Activated T-cell treated with anti-CD3 and anti-CD28 coated beads for 24 hours (primary cell): ENCODE measurements around the gene ANKRD26.
"Not testable (repeated sequence)": the region's sequence is repeated elsewhere in the genome, so short reads cannot be mapped to it uniquely, and the experiment has no call there.

Experiments used
- DNase-seq: peaks from one replicate; pipeline ENCODE4 v3.0.0-alpha.2; 2020; ENCODE audit warnings: low read depth

ANKRD26 gene

GRCh38 chr10:27099916-27100812 is at the start of gene ANKRD26:
Gene ANKRD26, minus strand, starts transcription at chr10:27100494. Its CDS starts 168 bp downstream, at chr10:27100326.
- peak; percentile 95 for DNase-seq

- DNase-seq, result no peak
Measured at GRCh38 chr10:27147701-27148100, 47.4 kb upstream of the ANKRD26 start.

- DNase-seq, result no peak
Measured at GRCh38 chr10:27145937-27146336, 45.6 kb upstream of the ANKRD26 start.

- DNase-seq, result no peak
Measured at GRCh38 chr10:27143686-27144085, 43.4 kb upstream of the ANKRD26 start.

GRCh38 chr10:27138277-27138676 is 38.0 kb upstream of the ANKRD26 start:
- DNase-seq, result no peak

- DNase-seq, result no peak
Measured at GRCh38 chr10:27134371-27134770, 34.1 kb upstream of the ANKRD26 start.

GRCh38 chr10:27108165-27108564 is 7.9 kb upstream of the ANKRD26 start:
- no peak for DNase-seq

GRCh38 chr10:27104919-27105318 is 4.6 kb upstream of the ANKRD26 start:
- no peak for DNase-seq

- DNase-seq, result no peak
Measured at GRCh38 chr10:27100813-27101347, 586 bp upstream of the ANKRD26 start.

- no peak for DNase-seq
Measured at GRCh38 chr10:27099448-27099847, 846 bp downstream of the ANKRD26 start.

GRCh38 chr10:27088119-27089044 is 11.9 kb downstream of the ANKRD26 start:
- no peak for DNase-seq

- DNase-seq, result no peak
Measured at GRCh38 chr10:27072436-27073114, 27.7 kb downstream of the ANKRD26 start.

- DNase-seq, result no peak
Measured at GRCh38 chr10:27068217-27068891, 31.9 kb downstream of the ANKRD26 start.

- no peak for DNase-seq
Measured at GRCh38 chr10:27065084-27065483, 35.2 kb downstream of the ANKRD26 start.

GRCh38 chr10:27052656-27053055 is 47.6 kb downstream of the ANKRD26 start:
- no peak for DNase-seq

- DNase-seq, result not testable (repeated sequence)
Measured at GRCh38 chr10:27045247-27045646, 55.0 kb downstream of the ANKRD26 start.

GRCh38 chr10:27041196-27041595 is 59.1 kb downstream of the ANKRD26 start:
- no peak for DNase-seq

- DNase-seq, result no peak
Measured at GRCh38 chr10:27038168-27038567, 62.1 kb downstream of the ANKRD26 start.

GRCh38 chr10:27035163-27035562 is 65.1 kb downstream of the ANKRD26 start:
- no peak for DNase-seq

GRCh38 chr10:27030060-27030459 is 70.2 kb downstream of the ANKRD26 start:
- no peak for DNase-seq

GRCh38 chr10:27022048-27022447 is 78.2 kb downstream of the ANKRD26 start:
- DNase-seq, result no peak
